Neural cell (in vitro differentiated cells): ENCODE results near the gene MICAL2. TPM values are rescaled to one million over a fixed set of nuclear protein-coding genes. Genes with fewer than 3 reads are reported as not detected.

ENCODE experiments used
- H2AFZ ChIP-seq: fragments of 200-600, 300-800 bp; sonication (generic), shearing (Covaris generic); 2 replicates; pipeline ENCODE4 v1.6.0; 2014; ENCODE audit warnings: low read depth, mild to moderate bottlenecking, antibody characterized with exemption, low read length, moderate library complexity
- H3F3A ChIP-seq: fragments of 200-600 bp; shearing (Covaris generic); 2 replicates; pipeline ENCODE4 v1.6.1; 2016; ENCODE audit warnings: mild to moderate bottlenecking, moderate library complexity, mixed read lengths, antibody characterized with exemption, low read length; ENCODE audit not compliant: insufficient read depth, poor library complexity, severe bottlenecking
- H3K27ac ChIP-seq: fragments of 200-600, 300-800 bp; sonication (generic), shearing (Covaris generic); 2 replicates; pipeline ENCODE4 v1.5.1; 2014; ENCODE audit warnings: mild to moderate bottlenecking, low read length, moderate library complexity
- H3K27me3 ChIP-seq: fragments of 300-800, 200-600 bp; sonication (generic), shearing (Covaris generic); 2 replicates; pipeline ENCODE4 v1.6.0; 2014; ENCODE audit warnings: mild to moderate bottlenecking, low read depth, low read length, moderate library complexity; ENCODE audit not compliant: insufficient read depth
- H3K36me3 ChIP-seq: fragments of 300-800, 200-600 bp; sonication (generic), shearing (Covaris generic); 2 replicates; pipeline ENCODE4 v1.5.1; 2014; ENCODE audit warnings: mild to moderate bottlenecking, antibody characterized with exemption, low read length, moderate library complexity; ENCODE audit not compliant: insufficient read depth
- H3K4me2 ChIP-seq: fragments of 300-800, 200-600 bp; sonication (generic), shearing (Covaris generic); 2 replicates; pipeline ENCODE4 v1.6.0; 2014; ENCODE audit warnings: mild to moderate bottlenecking, low read length
- H3K4me3 ChIP-seq: fragments of 300-800, 200-600 bp; sonication (generic), shearing (Covaris generic); 2 replicates; pipeline ENCODE4 v1.5.1; 2014; ENCODE audit warnings: mild to moderate bottlenecking, low read length, moderate library complexity
- H3K79me2 ChIP-seq: fragments of 200-600 bp; shearing (Covaris generic); replicated peaks from 2 replicates; pipeline ENCODE4 v1.6.0; 2014; ENCODE audit warnings: mild to moderate bottlenecking, low read length, moderate library complexity; ENCODE audit not compliant: insufficient read depth
- H3K9ac ChIP-seq: fragments of 300-800, 200-600 bp; sonication (generic), shearing (Covaris generic); 2 replicates; pipeline ENCODE4 v1.6.1; 2016; ENCODE audit warnings: mild to moderate bottlenecking, low read length, mixed read lengths
- H3K9me2 ChIP-seq: fragments of 200-600 bp; shearing (Covaris generic); 2 replicates; pipeline ENCODE4 v1.6.1; 2016; ENCODE audit warnings: mild to moderate bottlenecking, low read length, mixed read lengths; ENCODE audit not compliant: insufficient read depth
- H3K9me3 ChIP-seq: fragments of 200-600, 300-800 bp; sonication (generic), shearing (Covaris generic); 2 replicates; pipeline ENCODE4 v1.6.1; 2016; ENCODE audit warnings: mild to moderate bottlenecking, mixed run types, low read length, moderate library complexity, mixed read lengths
- H4K20me1 ChIP-seq: fragments of 200-600 bp; shearing (Covaris generic); 2 replicates; pipeline ENCODE4 v1.6.1; 2016; ENCODE audit warnings: mild to moderate bottlenecking, mixed run types; ENCODE audit not compliant: insufficient read depth
- CTCF ChIP-seq: fragments of 450-650 bp; IDR thresholded peaks from 2 replicates; pipeline ENCODE4 v1.5.1; 2014; ENCODE audit warnings: antibody characterized with exemption, mild to moderate bottlenecking, moderate library complexity; ENCODE audit not compliant: poor library complexity, severe bottlenecking
- EP300 ChIP-seq: fragments of 450-650 bp; conservative IDR thresholded peaks from 2 replicates; pipeline ENCODE4 v1.6.1; 2014; ENCODE audit warnings: antibody characterized with exemption, mild to moderate bottlenecking, moderate library complexity; ENCODE audit not compliant: poor library complexity, severe bottlenecking
- EZH2 ChIP-seq: fragments of 200-600, 300-800 bp; shearing (Covaris generic), sonication (generic); IDR thresholded peaks from 2 replicates; pipeline ENCODE4 v1.6.1; 2014; ENCODE audit warnings: antibody characterized with exemption, low read length, borderline replicate concordance, mild to moderate bottlenecking; ENCODE audit not compliant: insufficient read depth, poor library complexity, severe bottlenecking
- MXI1 ChIP-seq: fragments of 450-650 bp; conservative IDR thresholded peaks from 2 replicates; pipeline ENCODE4 v1.6.1; 2014; ENCODE audit warnings: antibody characterized with exemption, mild to moderate bottlenecking; ENCODE audit not compliant: poor library complexity, severe bottlenecking
- POLR2AphosphoS5 ChIP-seq: IDR thresholded peaks from 2 replicates; pipeline ENCODE4 v1.6.1; 2012
- RAD21 ChIP-seq: fragments of 450-650 bp; conservative IDR thresholded peaks from 2 replicates; pipeline ENCODE4 v1.6.1; 2014; ENCODE audit warnings: antibody characterized with exemption, mild to moderate bottlenecking, moderate library complexity
- REST ChIP-seq: IDR thresholded peaks from 2 replicates; pipeline ENCODE4 v1.6.1; 2012; ENCODE audit warnings: borderline replicate concordance
- SMC3 ChIP-seq: fragments of 450-650 bp; conservative IDR thresholded peaks from 2 replicates; pipeline ENCODE4 v1.6.1; 2014; ENCODE audit warnings: antibody characterized with exemption, mild to moderate bottlenecking, moderate library complexity; ENCODE audit not compliant: poor library complexity
- TAF1 ChIP-seq: IDR thresholded peaks from 2 replicates; pipeline ENCODE4 v1.6.1; 2012; ENCODE audit warnings: low read depth
- polyA plus RNA-seq: library from polyadenylated mRNA; depleted of rRNA; stranded (reverse); fragments of >200 nt; gene quantifications from 2 replicates; pipeline ENCODE4 v1.2.3, GENCODE V29; 2014

MICAL2 gene
- polyA plus RNA-seq, 1 donor from 2014 or later = 2.2 TPM

GRCh38 chr11:12088047-12088481 lies 22.3 kb upstream of the MICAL2 start:
- no peak overlapping the region for H2AFZ ChIP-seq
- no peaks in the 10 kb centered on the region for H4K20me1 ChIP-seq
- no peaks in the 10 kb centered on the region for H3K9me2 ChIP-seq
- no peaks in the 10 kb centered on the region for H3K79me2 ChIP-seq
- H3K36me3 ChIP-seq = no peaks in the 10 kb centered on the region
- no peak overlapping the region for H3K4me3 ChIP-seq
- TF ChIP-seq CTCF = peak; percentile 23
- no peak for TF ChIP-seq MXI1
- no peaks in the 10 kb centered on the region for H3K27me3 ChIP-seq
- H3F3A ChIP-seq = no peaks in the 10 kb centered on the region
- no peak overlapping the region for H3K4me2 ChIP-seq
- no peak overlapping the region for H3K27ac ChIP-seq
- H3K9me3 ChIP-seq = no peaks in the 10 kb centered on the region
- no peak overlapping the region for H3K9ac ChIP-seq

- Histone ChIP-seq H3K27me3 (no peaks in the 10 kb centered on the region), H2AFZ (no peak overlapping the region), H3K9me2 (no peaks in the 10 kb centered on the region), H3K4me3 (no peak overlapping the region), H3K79me2 (no peaks in the 10 kb centered on the region), H3F3A (no peaks in the 10 kb centered on the region), H4K20me1 (no peaks in the 10 kb centered on the region), H3K4me2 (no peak overlapping the region), H3K27ac (no peak overlapping the region), H3K36me3 (no peaks in the 10 kb centered on the region), H3K9me3 (no peaks in the 10 kb centered on the region), H3K9ac (no peak overlapping the region)
- TF ChIP-seq EZH2 = no peak
- no peak for TF ChIP-seq REST
- TF ChIP-seq EP300 = no peak
- TF ChIP-seq POLR2AphosphoS5 = no peak
- TF ChIP-seq CTCF = no peak
- no peak for TF ChIP-seq SMC3
- no peak for TF ChIP-seq RAD21
- TF ChIP-seq MXI1 = no peak
- TF ChIP-seq TAF1 = no peak
Measured at GRCh38 chr11:12088531-12088930, 21.9 kb upstream of the MICAL2 start.
